SIG-M5 treated with dmso at 0.1 percent for 504 hours (cell line): ENCODE data around the gene EXOC4.
A peak's percentile ranks its signal among the peaks of the same experiment; 100 is the strongest.

ENCODE experiments used
- DNase-seq: peaks from one replicate; lab custom pipeline; 2025; ENCODE audit not compliant: unreplicated experiment; lab: John Stamatoyannopoulos, UW

Gene EXOC4

DNA sequence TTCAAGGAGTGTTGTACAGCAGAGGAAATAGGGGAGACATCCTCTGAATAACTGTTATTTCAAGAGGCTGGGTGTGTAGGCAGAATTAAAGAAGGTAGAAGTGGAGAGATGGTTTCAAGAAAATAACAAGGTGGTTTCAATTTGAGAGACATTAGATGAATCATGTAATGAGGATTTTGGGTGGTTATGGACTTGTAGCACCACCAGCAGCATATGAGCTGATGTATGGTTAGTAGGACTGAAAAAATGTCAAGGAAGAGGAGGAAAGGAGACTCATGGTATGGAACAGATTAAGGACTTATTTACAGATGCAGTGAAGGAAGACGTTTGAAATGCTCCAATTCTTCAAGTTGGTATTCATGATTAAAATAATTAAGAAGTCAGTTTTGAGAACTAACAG is 166.2 kb downstream of the EXOC4 start:
- DNase-seq = no peak

DNA sequence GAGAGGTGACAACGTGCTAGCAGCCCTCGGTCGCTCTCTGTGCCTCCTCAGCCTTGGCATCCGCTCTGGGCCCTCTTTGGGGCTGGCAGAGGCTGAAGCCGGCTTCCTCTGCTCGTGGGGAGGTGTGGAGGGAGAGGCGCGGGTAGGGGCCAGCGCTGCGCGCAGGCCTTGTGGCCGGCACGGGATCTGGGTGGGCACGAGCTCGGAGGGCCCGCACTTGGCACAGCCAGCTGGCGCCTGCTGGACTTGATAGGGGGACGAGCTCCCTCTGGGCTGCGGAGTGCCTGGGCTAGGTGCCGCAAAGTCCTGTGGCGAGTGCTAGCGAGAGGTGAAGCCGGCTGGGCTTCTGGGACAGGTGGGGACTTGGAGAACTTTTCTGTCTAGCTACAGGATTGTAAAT is 170.7 kb downstream of the EXOC4 start:
- DNase-seq = no peak

GRCh38 chr7:133428326-133428725 is 175.4 kb downstream of the EXOC4 start:
- no peak for DNase-seq

DNA sequence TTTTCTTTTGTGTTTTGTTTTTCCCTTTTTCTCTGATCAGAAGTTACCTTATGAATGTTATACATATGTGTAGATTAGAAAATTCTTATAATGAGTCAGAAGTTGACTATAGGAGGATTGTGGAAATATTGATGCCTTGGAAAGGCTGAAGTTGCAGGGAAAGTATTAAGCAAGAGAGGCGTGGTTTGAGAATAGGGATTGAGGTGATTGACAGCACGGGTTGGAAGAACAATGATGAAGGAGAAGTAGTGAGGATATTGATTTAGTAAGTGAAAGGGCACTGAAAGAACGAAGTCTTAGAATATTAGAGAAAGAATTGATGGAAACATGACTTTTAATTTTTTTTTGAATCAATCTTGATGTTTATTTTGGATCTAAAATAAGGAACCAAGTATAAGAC is 176.0 kb downstream of the EXOC4 start:
- DNase-seq = no peak

DNA sequence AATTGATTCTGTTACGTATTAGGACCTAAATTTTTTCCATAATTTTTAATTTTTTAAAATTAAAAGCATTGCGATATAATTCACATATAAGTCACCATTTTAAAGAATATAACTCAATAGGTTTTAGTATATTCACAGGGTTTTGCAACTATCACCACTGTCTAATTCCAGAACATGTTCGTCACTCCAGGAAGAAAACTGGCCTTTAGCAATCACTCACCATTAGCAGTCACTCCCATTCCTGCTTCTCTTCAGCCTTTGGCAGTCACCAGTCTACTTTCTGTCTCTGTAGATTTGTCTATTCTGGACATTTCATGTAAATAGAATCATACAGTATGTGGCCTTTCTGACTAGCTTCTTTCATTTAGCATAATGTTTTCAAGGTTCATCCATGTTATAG is 176.5 kb downstream of the EXOC4 start:
- no peak for DNase-seq

- DNase-seq = no peak
These were observed 178.4 kb downstream of the EXOC4 start for GRCh38 chr7:133431134-133431724.

DNA sequence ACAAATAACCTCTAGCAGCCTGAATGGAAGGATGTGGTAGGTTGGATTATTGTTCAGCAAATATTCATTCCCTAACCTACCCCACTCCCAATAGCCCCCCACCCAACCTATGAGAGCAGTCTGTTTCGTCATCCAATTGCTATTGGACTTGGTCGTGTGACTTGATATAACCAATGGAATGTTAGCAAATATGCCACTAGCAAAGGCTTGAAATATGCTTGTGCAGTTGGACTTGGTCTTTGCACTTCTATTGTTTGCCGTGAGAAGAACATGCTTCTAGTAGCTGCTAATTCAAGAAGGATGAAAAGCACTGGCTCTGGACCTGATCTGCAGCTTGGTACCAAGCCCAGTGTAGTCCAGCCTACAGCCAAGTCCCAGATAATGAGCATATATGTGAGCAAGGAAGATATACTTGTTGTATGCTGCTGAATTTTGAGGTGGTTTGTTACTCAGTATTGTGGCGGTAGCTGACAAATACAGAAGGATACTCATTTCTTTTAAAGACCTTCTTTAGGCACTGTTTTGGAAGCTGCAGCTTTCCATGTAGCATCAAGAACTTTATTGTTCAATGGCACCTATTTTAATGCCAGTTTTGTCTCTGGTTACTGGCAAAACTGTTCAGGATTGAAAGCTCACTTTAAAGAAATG is 180.4 kb downstream of the EXOC4 start:
- no peak for DNase-seq

DNA sequence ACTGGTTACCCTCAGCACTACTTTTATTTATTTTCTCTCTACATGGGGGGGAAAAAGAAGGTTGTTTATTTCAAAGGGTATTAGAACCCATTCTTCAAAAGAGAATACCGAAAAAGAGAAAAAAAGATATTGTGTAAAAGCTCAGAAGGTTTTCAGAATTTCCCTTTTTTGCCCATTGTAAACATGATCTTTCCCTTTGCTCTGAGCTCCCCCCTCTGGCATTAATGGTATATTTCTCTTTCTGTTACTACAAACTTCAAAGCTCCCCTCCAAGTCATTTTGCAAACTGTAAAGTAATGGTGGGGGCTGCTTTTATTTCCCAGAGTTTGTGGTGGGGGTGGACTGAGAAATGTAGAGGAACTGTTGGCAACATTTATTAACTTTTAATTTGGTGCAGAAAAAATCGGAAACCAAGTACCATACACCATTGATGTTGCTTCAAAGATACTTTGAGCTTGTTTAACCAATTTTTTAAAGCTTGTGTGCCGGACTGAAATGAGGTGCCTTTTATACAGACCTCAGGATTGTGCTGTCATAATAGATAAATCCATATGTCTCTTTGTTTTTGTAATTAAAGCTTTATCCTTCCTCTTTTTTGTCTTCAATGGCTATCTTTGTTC is 181.5 kb downstream of the EXOC4 start:
- peak; percentile 47 for DNase-seq

DNA sequence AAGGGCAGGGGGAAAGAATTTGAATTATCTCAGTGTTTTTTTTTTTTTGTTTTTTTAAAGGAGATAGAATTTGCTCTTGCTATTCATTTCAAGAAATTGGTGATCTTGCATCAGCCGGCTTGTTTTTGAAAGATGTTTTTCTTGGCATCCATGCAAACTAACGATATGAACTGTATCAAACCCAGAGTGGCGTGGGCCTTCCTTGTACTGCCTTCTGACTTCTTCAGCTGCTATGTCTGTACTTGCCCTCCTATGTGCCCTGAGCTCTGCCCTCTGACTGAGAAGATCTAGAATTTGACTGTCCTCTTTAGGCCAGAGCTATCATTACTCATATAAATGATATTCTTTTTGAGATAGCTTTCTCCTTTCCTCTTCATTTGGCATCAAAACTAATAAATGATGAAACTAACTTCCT is 183.1 kb downstream of the EXOC4 start:
- no peak for DNase-seq

DNA sequence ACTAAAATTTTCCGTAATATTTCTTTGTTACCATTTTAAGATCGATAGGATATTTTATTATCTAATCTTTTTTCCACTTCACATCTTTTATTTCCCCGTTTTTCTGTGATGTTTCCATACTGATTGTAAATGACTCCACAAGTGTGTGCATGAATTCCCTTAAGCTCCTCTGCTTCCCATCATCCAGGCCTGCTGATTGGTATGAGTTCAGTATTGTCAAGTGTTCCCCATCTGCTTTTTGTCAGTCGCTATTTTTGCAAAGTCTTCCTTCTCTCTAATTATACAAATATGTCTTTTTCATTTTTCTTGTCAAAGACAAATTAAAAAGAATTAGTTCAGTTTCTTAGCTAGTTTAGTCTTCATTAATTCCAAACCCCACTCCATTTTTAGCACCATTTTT is 184.7 kb downstream of the EXOC4 start:
- DNase-seq = no peak

DNA sequence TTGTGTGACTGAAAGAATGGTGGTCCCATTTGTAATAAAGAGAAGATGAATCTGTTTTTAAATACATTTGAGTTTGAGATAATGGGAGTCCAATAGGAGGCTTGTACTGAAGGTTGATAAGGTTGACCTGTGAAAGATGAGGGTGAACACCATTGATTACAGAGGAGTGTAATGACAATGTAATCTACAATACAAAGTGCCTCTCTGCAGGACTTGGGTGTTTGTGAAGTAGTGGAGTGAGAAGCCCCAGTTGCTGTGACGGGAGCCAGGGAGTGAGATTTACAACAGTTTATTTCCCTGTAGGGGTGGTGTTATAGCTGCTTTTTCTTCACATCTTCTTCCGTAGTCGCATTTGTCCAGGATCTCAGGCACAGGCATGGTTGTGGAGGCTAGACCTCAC is 189.9 kb downstream of the EXOC4 start:
- no peak for DNase-seq

- no peak for DNase-seq
These were observed 192.7 kb downstream of the EXOC4 start for GRCh38 chr7:133445617-133446016.

GRCh38 chr7:133448012-133448411 is 195.1 kb downstream of the EXOC4 start:
- DNase-seq = no peak

DNA sequence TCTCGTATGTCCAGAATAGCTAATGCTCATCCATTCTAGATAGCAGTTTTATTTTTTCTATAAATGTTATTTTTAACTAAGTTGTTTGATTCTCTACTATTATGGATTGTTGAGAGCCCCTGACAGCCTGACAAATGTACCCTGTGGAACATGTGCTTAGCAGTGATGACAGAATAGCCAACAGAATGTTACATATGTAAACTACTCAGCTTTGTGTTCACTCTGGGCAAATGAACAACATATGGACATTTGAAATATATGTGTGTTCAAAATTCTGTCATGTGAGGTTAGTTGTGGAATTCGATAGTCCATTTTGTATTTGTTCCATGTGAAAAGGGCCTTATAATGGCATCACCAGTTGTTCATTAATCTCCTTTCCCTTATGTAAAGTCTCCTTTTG is 199.7 kb downstream of the EXOC4 start:
- DNase-seq = no peak

GRCh38 chr7:133458688-133459087 is 205.8 kb downstream of the EXOC4 start:
- DNase-seq = no peak

DNA sequence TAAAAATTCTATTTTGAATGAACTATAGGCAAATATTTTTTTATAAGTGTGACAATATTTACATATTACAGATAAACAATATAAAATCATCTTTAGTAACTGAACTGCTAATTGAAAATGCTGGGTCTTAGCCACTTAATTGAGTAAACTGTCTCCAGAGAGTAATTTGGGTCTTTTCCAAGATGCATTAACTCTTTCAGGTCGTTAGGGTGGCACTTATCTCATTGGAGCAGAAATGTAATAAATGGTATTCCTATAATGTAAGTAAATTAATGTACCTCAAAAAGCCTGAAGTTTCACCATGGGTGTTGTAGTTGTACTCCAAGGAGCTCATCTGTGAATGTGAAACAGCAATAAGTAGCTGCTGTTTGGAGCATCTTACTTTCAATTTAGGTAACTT is 208.5 kb downstream of the EXOC4 start:
- no peak for DNase-seq

GRCh38 chr7:133475655-133476054 is 222.8 kb downstream of the EXOC4 start:
- no peak for DNase-seq

DNA sequence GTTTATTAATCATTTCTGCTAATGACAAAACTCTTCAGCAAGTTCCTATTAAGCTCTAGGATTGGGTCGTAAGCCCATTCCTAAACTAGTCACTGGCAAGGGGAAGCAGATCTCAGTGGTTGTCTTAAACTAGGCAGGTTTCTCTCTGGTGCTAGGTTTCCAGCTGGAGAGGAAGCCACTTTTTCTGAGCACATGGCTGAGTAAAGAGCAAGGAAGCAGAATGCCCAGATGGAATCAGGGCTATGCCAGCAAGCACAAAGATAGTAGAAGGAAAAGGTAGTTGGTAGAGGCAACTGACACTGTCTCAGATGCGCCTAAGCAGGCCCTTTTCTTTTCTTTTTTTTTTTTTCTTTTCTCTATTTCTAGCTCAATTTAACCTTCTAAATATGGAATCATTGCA is 224.9 kb downstream of the EXOC4 start:
- DNase-seq = no peak

DNA sequence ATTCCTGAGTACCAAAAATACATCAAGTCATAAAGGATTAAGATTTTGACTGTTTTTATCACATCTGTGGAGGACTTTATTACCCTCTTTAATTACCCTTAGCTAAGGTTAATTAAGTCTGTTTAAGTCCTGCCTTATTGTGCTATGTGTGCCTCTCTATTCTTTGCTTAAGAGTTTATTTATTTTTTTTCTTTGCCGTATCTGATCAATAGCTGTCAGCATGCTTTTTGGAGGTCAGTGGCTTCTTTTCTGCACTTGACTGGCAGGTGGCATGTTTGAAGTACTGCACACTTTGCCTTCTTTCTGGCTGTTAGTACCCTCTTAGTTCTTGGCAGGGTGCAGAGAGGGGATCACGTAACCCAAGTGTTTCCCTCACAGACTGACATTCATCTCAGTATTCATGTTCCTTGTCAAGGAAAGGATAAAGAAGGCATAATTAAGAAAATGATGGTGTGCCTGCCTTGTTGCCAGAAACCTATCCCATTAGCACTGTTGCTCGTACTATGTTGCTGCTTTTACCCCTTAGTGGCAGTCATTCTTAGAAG is 225.8 kb downstream of the EXOC4 start:
- DNase-seq = no peak

- no peak for DNase-seq
These were observed 226.7 kb downstream of the EXOC4 start for GRCh38 chr7:133479456-133480065.

GRCh38 chr7:133480868-133481267 is 228.0 kb downstream of the EXOC4 start:
- no peak for DNase-seq

DNA sequence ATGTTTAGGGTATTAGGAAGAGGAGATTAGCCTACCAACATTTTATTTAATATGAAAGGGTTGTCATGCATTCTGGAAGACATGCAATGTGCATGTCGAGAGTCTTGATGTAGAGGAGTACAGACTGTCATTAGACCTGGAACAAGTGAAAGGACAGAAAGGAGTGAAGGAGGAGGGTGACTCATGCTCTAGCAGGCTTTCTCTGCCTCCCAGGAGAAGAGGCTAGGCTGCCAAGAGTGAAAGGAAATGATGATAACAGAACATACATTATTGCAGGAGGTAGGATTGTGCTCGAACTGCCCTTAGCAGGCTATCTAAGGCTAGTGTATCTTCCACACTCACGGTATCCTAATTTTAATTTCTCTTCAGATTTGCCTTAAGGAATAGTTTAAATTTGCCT is 228.8 kb downstream of the EXOC4 start:
- no peak for DNase-seq
